IPS-NIHi7 (cell line): ENCODE measurements around the gene RABGAP1L.
A peak's percentile ranks its signal among the peaks of the same experiment; 100 is the strongest.
"Not testable (repeated sequence)": the region's sequence is repeated elsewhere in the genome, so short reads cannot be mapped to it uniquely, and the experiment has no call there.

ENCODE experiments used
- DNase-seq: peaks from one replicate; pipeline ENCODE4 v3.0.0; 2012; ENCODE audit warnings: mixed read lengths; ENCODE audit errors: extremely low spot score

Gene RABGAP1L

DNA sequence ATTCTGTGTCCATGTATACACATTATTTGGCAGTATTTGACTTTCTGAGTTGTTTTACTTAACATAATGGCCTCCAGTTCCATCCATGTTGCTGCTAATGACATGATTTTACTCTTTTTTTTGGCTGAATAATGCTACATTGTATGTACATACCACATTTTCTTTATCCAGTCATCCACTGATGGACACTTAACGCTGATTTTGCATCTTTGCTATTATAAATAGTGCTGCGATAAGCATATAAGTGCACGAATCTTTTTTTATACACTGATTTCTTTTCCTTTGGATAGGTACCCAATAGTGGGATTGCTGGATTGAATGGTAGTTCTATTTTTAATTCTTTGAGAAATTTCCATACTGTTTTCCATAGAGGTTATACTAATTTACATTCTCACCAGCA, 544.0 kb downstream of the RABGAP1L start:
- DNase-seq = no peak

DNA sequence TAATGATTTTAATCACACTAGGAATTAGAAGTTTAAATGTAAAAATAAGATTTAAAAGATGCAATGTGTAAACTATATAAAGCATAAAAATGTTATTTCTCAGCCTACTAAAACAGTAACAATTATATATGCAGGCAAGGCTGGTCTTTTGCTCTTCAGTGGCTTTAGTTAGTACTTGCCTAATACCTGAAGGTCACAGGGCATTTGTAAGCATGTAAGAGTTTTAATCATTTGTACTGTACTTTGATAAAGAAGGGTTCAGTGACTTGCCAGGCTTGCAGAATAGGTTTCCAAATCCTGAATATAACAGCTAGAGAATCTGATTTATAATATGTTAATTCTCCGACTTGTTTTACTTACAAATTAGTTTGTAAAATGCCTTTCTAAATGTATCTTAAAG, 545.0 kb downstream of the RABGAP1L start:
- DNase-seq = no peak

DNA sequence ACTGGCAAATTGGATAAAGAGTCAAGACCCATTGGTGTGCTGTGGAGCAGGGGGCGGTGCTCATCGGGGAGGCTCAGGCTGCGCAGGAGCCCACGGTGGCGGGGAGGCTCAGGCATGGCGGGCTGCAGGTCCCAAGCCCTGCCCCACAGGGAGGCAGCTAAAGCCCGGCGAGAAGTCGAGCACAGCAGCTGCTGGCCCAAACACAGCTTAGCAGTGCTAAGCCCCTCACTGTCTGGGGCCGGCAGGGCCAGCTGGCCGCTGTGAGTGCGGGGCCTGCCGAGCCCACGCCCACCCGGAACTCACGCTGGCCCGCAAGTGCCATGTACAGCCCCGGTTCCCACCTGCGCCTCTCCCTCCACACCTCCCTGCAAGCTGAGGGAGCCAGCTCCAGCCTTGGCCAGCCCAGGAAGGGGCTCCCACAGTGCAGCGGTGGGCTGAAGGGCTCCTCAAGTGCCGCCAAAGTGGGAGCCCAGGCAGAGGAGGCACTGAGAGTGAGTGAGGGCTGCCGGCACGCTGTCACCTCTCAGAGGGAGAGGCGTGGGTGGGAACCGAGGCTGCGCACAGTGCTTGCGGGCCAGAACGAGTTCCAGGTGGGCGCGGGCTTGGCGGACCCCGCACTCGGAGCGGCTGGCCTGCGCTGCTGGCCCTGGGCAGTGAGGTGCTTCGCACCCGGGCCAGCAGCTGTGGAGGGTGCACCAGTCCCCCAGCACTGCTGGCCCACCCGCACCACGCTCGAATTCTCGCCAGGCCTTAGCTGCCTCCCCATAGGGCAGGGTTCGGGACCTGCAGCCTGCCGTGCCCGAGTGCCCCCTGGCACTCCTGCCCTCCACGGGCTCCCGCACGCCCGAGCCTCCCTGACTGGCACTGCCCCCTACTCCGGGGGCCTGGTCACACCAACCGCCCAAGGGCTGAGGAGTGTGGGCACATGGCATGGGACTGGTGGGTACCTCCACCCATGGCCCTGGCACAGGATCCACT, 551.8 kb downstream of the RABGAP1L start:
- DNase-seq = no peak

DNA sequence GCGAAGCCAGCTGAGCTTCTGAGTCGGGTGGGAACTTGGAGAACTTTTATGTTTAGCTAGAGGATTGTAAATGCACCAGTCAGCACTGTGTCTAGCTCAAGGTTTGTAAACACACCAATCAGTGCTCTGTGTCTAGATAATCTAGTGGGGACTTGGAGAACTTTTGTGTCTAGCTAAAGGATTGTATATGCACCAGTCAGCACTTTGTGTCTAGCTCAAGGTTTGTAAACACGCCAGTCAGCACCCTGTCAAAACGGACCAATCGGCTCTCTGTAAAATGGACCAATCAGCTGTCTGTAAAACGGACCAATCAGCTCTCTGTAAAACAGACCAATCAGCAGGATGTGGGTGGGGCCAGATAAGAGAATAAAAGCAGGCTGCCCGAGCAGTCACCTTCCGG, 552.5 kb downstream of the RABGAP1L start:
- DNase-seq = not testable (repeated sequence)

DNA sequence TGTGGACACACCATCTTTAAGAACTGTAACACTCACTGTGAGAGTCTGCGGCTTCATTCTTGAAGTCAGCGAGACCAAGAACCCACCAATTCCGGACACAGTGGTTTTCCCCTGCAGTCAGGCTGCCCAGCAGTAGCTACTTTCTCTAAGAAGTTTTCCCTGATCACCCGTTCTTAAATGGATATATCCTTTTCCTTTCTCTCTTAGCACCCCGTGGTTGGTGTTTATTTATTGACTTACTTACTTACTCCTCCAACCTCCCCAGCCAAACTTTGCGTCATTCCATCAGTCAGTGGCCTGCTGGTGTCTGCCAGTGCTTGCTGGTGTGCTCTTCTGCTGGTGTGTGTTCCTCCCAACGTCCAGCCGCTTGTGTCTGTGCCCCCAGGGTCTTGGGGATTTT, 553.2 kb downstream of the RABGAP1L start:
- DNase-seq = no peak

DNA sequence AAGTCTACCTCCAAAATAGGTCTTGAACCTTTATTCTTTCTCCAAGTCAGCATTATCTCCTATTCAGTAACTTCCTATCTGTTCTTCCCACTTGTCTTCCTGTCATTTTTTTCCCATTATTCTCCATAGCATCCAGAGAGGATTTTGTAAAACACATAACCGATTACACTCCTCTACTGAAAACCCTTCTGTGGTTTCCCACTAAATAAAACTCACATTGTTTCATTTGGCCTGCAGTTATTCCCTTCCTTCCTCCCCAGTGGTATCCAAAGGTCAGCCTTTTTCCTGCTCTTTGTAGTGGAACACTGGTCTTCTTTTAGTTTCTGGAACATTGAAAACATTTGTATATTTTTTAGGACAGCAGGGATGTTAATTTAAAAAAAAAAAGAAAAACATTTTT, 554.5 kb downstream of the RABGAP1L start:
- no peak for DNase-seq

DNA sequence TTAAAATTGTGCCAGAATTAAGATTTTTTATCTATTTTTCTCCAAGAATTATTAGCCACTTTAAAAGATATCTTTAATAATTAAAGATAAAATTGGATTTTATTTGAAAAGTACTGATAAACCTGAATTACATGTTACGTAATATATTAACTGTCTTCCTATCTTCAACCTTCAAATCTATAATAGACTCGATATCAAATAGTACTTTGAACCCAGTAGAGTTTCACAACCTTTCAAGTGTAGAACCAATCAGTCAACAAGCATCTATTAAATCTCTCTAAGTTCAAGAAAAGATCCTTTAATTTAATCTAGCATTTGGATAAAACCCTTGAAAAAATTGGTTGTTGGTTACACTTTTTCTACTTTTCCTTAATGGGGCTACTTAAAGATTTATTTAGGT, 559.9 kb downstream of the RABGAP1L start:
- DNase-seq = no peak

DNA sequence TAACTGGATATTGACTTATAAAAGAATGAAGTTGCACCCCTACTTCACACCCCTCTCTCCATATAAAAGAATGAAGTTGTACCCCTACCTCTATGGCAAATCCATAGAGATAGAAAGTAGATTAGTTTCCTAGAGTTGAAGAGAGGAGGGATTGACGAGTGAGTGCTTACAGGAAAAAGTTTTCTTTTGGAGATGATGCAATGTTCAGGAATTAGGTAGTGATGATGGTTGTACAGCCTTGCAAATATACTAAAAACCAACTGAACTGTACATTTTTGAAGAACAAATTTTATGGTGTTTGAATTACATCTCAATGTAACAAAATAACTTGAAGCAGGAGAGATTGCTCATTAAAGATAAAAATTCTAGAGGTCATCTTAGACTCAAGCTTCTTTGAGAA, 561.3 kb downstream of the RABGAP1L start:
- DNase-seq = no peak

DNA sequence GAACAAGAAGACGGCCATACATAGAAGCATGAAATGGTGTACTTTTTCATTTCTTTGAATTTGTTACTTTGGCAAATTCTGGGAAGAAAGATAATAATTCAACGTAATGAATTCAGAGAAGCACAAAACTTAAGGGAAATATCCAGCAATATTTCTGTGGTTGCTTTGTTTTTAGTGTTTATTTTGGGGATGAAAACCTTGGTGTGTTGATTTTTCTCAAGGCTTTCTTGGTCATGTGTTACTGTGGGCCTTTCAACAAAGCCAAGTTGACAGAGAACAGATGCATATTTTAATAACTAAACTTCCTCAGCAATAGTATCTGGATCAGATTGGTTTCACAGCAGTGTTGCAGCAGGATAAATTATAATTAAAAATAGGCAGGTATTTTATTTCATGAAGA, 561.9 kb downstream of the RABGAP1L start:
- no peak for DNase-seq

DNA sequence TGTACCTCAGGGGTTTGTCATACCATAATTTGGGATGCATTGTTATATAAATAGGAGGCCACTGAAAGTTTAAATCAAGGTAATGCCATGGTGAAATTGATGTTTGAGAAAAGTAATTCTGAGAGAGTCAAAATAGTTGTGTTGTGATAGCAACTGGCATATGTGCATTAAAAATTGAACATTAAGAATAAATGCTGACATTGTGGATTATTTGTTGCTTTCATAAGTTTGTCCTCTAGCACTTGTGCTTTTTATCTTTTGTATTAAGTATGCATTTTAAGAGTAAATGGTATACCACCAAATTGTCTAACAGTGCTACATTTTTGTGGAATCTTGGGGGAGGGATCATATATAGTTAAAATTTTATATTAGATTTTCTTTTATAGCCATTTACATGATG, 564.5 kb downstream of the RABGAP1L start:
- DNase-seq = no peak

DNA sequence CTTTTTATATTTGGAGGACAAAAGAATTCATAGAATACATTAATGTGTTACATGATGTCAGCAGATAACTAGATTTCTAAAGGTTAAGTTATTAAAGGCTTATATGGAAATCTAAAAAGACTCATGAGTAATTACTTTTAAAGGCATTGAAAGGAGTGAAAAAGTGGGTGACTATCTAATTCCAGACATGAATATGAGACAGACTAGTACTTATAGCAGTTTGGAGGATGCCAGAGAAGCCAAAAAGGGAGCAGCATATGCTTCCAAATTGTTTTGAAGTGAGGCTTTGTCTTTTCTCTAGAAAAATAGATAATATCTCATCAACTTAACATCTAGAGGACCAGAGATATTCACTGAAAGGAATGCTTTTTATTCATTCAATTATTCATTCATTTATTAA, 564.9 kb downstream of the RABGAP1L start:
- DNase-seq = no peak

DNA sequence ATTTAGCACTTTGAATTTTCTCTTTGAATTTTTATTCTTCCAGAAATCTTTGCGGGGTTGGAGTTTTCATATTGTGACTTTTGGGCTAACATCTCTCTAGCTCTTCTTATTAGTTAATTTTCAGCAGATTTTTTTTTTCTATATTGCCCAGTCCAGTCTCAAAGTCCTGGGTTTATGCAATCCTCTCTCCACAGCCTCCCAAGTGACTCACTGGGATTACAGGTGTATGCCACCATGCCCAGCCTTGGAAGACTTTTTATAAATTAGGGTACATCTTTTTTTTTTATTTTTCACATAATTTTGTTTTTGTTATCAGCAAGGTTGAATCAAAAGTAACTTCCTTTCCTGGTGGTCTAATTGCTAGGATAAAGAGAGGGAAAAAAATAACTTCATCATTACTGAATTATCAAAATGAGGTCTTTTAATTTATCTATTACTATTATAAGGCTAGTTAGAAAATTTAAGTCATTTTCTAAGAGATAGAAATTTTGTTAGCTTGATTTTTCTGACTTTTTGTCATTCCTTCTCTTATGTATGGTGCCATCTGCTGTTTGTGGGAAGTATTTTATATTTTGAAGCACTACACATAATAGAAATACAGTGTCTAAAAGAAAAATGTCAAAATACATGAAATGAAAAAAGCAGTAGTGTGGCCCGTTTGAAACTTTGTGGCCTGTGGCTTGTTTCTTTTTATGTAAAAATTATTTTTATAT, 567.0 kb downstream of the RABGAP1L start:
- DNase-seq = no peak

DNA sequence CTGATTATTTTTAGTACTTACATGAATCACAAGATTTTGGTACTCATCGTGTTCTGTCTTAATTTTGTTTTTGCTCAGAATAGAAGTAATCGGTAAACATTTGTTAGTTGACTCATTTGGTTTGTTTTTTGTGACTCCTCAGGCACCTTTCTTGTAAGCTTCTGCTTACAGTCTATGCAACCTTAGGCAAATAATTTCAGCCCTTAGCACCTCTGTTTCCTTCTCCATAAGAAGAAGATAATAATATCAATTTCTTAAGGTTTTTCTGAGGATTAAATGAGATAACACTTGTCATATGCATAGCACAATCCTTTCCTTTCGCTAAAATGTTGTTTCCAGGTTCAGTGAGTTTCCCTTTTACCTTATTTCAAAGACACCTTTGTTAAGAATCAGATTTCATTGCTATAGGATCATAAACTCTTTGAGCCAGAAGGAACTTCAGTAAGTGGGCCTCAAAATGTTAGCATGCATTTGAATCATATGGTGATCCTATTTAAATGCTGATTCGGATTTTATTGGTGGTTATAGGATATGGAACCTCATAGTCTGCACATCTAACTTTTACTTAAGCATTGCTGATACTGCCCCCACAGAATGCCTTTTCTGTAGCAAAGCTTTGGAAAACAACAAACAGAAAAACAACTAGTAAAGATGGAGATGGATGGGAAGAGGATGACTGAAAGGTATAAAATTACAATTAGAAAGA, 567.7 kb downstream of the RABGAP1L start:
- DNase-seq = no peak

DNA sequence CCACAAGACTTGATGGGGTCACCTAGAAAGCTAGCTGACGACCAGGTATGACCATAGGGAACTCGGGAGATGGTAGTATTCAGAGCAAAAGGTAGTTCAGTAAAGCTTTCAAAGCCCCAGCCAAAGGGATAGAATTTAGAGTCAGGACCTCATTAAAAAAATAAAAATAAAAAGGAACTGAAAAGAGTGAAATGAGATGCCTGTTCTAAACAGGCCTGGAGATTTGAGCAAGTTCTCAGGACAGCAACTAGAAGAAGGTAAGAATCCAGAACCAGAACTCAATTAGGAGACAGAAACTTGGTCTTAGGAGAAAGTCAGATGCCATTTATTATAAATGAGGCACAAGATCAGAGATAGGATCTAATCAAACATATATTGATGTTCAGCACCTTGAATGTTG, 575.0 kb downstream of the RABGAP1L start:
- no peak for DNase-seq

DNA sequence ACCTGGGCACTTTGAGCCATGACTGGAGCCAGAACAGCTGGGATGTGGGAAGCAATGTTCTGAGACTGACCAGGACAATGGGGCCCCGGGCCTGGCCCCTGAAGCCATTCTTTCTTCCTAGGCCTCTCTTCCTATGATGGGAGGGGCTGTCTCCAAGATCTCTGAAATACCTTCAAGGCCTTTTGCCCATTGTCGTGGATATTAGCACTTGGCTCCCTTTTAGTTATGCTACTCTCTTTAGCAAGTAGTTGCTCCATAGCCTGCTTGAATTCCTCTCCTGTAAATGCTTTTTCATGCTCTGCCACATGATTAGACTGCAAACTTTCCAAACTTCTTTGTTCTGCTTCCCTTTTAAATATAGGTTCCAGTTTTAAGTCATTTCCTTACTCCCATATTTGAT, 577.5 kb downstream of the RABGAP1L start:
- no peak for DNase-seq

DNA sequence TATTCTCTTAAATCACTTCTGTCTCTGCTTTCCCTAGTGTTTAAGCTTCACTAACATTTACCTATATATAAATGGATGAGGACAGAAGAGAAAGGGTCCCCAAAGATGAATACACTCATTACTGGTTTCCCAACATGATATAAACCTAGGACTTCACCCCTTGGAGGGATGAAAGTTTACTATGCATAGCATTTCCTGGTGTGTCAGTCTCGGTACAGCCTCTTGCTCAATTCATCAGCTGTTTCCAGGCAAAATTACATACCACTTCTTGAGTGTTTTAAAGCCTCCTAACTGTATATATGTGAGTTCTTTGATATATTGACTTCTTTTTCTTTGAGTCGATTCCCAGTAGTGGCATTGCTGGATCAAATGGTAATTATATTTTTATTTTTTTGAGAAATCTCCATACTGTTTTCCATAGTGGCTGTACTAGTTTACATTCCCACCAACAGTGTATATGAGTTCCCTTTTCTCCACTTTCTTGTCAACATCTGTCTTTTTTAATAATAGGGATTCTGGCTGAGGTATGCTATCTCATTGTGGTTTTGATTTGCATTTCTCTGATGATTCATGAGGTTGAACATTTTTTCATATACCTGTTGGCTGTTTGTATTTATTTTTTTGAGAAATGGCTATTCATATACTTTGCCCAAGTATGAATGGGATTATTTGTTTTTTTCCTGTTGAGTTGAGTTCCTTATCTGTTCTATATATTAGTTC, 581.1 kb downstream of the RABGAP1L start:
- no peak for DNase-seq

DNA sequence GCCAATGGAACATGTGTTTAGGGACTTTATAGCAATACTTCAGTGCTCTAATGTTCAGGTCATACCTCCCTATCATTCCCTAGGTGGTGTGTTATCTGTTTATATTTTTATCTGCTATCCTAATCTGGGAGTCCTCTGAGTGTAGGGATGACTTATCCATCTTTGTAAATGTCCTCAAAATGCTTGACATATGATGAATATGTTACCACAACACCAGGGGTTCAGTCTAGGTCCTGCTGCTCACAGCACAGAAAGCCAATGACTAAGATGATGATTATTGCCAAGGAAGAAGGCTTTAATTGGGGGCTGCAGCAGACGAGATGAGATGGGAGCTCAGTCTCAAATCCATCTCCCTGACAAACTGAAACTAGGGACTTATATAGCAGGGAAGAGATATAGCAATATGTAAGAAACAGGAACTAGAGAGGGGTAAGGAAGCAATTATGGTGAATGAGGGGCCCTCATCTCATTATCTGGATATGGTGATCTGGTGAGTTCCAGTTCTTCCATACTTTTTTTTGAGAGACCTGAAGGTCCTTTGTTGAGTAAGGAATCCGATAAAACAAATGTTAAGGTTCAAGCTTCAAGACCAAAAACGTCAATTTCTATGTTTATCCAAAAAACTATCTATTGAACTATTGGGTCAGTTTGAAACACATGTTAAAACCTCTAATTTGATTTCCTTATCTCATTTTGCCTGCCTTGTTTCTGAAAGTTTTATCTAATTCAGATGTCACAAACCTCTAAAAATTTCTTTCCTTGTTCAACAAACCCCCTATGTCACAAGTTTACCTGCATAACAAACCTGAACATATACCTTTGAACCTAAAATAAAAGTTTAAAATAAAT, 583.7 kb downstream of the RABGAP1L start:
- DNase-seq = no peak

DNA sequence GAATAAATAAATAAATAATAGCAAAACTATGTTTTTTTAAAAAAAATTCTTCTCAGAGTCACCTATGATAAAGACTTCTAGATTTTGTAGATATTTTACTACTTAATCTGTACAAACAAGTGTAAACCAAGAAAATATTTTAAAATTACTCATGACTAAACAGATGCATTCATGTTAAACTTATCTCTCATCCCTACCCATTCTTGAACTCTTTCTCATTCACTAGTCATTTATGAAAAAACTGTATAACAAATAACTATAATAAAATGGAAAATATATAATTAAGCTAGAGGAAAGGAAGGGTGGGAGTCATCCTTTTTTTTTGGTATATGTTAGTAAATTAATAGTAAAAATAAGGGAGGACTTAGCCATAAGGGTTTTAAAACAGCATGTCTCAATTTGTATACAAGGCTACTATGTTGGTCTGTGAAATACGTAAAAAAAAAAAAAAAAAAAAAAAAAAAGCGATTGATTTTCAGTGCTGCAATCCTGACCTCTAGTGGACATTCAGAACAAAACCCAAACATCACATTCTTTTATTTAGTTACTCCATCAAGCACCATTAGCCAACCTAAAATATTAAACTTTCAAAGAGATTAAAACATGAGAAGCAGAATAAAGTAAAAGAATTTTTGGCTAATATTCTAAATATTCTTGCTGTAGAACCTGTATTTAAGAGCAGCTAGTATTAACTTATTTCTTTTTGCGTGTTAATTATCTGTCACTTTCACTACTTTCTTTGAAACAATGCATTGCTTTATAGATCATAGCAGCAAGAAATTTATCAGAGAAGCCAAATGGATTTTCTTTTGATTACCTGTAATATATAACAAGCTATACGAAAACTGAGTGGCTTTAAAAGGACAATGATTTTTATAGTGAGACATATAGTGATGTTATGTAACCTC, 584.6 kb downstream of the RABGAP1L start:
- peak; percentile 25 for DNase-seq

DNA sequence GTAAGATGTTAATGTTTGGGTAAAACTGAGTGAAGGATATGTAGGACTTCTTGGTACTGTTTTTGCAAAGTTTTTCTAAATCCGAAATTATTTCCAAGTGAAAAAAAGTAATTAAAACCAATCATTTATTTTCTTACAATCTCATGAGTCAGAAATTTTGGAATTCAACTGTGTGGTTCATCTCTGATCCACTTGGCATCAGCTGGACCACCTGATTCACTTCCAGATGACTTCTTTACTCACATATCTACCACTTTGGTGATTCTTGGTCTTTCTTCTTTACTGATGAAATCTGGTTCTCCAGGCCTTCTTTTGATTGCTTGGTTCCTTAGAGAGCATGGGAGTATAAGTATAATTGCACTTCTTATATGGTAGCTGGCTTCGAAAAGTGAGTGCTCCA, 585.6 kb downstream of the RABGAP1L start:
- DNase-seq = no peak
